ENCODE results near the gene WNT4.

DNA sequence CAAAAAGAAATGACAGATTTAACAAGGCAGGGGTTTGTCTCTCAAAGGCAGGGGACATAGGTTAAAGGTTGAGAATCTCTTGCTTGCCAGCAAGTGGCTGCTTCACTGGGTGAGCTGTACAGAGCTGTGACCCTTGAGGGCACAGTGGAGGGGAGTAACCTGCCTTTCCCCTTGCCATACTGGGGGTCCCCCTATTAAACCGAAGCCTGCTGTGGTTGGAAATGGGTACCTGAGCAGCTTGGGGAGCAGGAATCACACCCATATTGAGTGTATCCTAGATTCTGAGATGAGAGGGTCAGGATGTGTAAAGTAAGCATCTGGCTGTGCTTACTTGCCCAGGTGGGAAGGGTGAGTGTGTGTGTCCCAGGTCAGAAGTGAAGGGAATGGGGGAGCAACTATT, 31.8 kb downstream of the WNT4 start:
- TF ChIP-seq, protein P1, sequence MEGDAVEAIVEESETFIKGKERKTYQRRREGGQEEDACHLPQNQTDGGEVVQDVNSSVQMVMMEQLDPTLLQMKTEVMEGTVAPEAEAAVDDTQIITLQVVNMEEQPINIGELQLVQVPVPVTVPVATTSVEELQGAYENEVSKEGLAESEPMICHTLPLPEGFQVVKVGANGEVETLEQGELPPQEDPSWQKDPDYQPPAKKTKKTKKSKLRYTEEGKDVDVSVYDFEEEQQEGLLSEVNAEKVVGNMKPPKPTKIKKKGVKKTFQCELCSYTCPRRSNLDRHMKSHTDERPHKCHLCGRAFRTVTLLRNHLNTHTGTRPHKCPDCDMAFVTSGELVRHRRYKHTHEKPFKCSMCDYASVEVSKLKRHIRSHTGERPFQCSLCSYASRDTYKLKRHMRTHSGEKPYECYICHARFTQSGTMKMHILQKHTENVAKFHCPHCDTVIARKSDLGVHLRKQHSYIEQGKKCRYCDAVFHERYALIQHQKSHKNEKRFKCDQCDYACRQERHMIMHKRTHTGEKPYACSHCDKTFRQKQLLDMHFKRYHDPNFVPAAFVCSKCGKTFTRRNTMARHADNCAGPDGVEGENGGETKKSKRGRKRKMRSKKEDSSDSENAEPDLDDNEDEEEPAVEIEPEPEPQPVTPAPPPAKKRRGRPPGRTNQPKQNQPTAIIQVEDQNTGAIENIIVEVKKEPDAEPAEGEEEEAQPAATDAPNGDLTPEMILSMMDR (IDR thresholded peaks at IDR 0.05; ENCODE audit: low read depth, low read length): no peak
- TF ChIP-seq EZH2phosphoT487 (IDR thresholded peaks at IDR 0.05; ENCODE audit: low read depth): no peak
